ENCODE data around the gene GSK3A. TPM values are rescaled to one million over a fixed set of nuclear protein-coding genes. Genes with fewer than 3 reads are reported as not detected.

GSK3A gene
- total and polyA plus RNA-seq, 9 of the 15 experiments (the other 6 are each of a cell fraction or from before 2014, with no cell fraction given) = 0.62 to 90.7 (median 33.3) TPM

GRCh38 chr19:42204664-42205063, 37.7 kb downstream of the GSK3A start:
- H3K9me3 ChIP-seq (replicated peaks; ENCODE audit: control insufficient read depth, insufficient read depth, low read depth, low read length) = no peaks in the 10 kb centered on the region

More at GRCh38 chr19:42204664-42205063, 37.7 kb downstream of the GSK3A start:
- Histone ChIP-seq H3K4me3 (no peak overlapping the region), H2AFZ (ENCODE audit: low read depth, low read length) (no peak overlapping the region), H3K36me3 (ENCODE audit: control insufficient read depth, insufficient read depth, low read length) (peaks cover 95% of the 10 kb centered on the region), H3K4me2 (ENCODE audit: insufficient read depth, low read length) (no peak overlapping the region), H3K9ac (ENCODE audit: insufficient read depth in 1 of 2, low read depth in 2 of 2, low read length in 2 of 2) (no peak overlapping the region), H3K27me3 (ENCODE audit: control insufficient read depth in 2 of 2, insufficient read depth in 2 of 2, low read length in 2 of 2) (no peaks in the 10 kb centered on the region; a peak in 1 of 5 replicates), H4K20me1 (replicated peaks; ENCODE audit: control insufficient read depth, insufficient read depth, low read length) (peaks cover 12% of the 10 kb centered on the region; the same call in 1 of the 2 replicates), H3K9me1 (ENCODE audit: control insufficient read depth, insufficient read depth, low read length) (peaks cover 4% of the 10 kb centered on the region), H3K79me2 (ENCODE audit: control insufficient read depth, insufficient read depth, low read length) (peaks cover 83% of the 10 kb centered on the region), H3K4me1 (replicated peaks in 1 of 2; ENCODE audit: control insufficient read depth in 2 of 2, insufficient read depth in 2 of 2, low read length in 2 of 2) (peaks cover 43 to 45% of the 10 kb centered on the region in 2 experiments), H3K27ac (ENCODE audit: extremely low read depth, low read depth, low read length) (no peak overlapping the region)
- 98% methylated on average over 5 of the region's 6 CpGs for whole genome bisulfite sequencing (ENCODE audit: insufficient coverage, low coverage, missing lambda C conversion rate)
- no peak for ATAC-seq
- intact Hi-C loops (cut with micrococcal nuclease) (no loop called here), in situ Hi-C loops (cut with MboI) (no loop called here)
- POLR2A ChIA-PET = interaction anchor here (0.6 kb wide), 1 partner anchor 11 kb away, joined by 3 read pairs; no protein-coding TSS in a partner anchor
- CTCF ChIA-PET (ENCODE audit: low intra/inter-chr PET ratio) = no interaction called here
- no peak for FAIRE-seq
- no TSS peak for BruUV-seq (replicated peaks)
- no peak for DNase-seq (ENCODE audit: extremely low read depth in 1 of 4, low spot score in 3 of 4)
- TF ChIP-seq ZC3H11A (IDR thresholded peaks at IDR 0.05; ENCODE audit: low read depth, low read length) (no peak), HMGXB4 (CRISPR knock-in tag; IDR thresholded peaks at IDR 0.05) (no peak), MBD2 (IDR thresholded peaks at IDR 0.05; ENCODE audit: borderline replicate concordance, low read depth) (no peak), MEIS2 (IDR thresholded peaks at IDR 0.05; ENCODE audit: partially characterized antibody) (no peak), ZNF143 (CRISPR knock-in tag; IDR thresholded peaks at IDR 0.05) (no peak), HSF4 (CRISPR knock-in tag; IDR thresholded peaks at IDR 0.05; ENCODE audit: borderline replicate concordance) (no peak), ETS1 (conservative IDR thresholded peaks at IDR 0.05; ENCODE audit: control insufficient read depth, low read depth, low read length) (no peak)
